Measurements from ENCODE around the gene CHST8.

DNA sequence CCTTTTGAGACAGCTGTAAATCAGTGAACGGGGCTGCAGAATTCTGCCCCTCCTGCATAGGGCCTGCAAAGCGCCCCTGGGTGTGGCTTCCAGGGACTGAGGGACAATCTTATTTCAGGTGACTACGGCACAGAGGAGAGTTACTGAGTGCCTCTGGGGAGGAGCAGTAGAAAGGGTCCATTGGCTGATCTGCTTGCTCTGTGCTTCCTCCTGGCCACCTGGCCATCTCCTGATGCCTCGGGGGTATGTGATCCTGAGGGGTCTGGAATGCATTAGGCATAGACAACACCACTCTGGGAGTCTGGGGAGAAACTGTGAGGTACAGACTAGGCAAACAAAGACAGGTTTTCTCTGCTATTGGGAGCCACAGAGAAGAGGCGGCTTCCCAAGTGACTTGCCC is 177.7 kb downstream of the CHST8 start:
- no peak for TF ChIP-seq CTCF (IDR thresholded peaks at IDR 0.05; ENCODE audit: insufficient read depth, low read length, poor library complexity, severe bottlenecking)
- TF ChIP-seq EZH2phosphoT487 (conservative IDR thresholded peaks at IDR 0.05; ENCODE audit: low read length), result no peak
